ENCODE measurements around the gene TTLL11. TPM values are rescaled to one million over a fixed set of nuclear protein-coding genes. Genes with fewer than 3 reads are reported as not detected.

Gene TTLL11
- total and polyA plus RNA-seq, 2 experiments from 2014 or later: 4.7 to 6.7 TPM

GRCh38 chr9:122059214-122059954, 33.7 kb downstream of the TTLL11 start:
- TF ChIP-seq CTCF (IDR thresholded peaks at IDR 0.05; ENCODE audit: low read depth, low read length): no peak
- Histone ChIP-seq H3K27me3 (no peaks in the 10 kb centered on the region), H3K4me3 (no peak overlapping the region), H3K36me3 (no peaks in the 10 kb centered on the region), H3K4me1 (ENCODE audit: low read depth) (no peaks in the 10 kb centered on the region), H3K27ac (no peak overlapping the region), H3K9me3 (ENCODE audit: low read depth) (no peaks in the 10 kb centered on the region)
- no peak for DNase-seq (ENCODE audit: low read depth in 1 of 2, low spot score in 1 of 2)

- no peak overlapping the region for H3K4me3 ChIP-seq
- H3K9me3 ChIP-seq (ENCODE audit: low read depth): no peaks in the 10 kb centered on the region
- TF ChIP-seq CTCF (IDR thresholded peaks at IDR 0.05; ENCODE audit: low read depth, low read length): no peak
- H3K36me3 ChIP-seq: no peaks in the 10 kb centered on the region
- no peaks in the 10 kb centered on the region for H3K27me3 ChIP-seq
- no peak overlapping the region for H3K27ac ChIP-seq
- DNase-seq (ENCODE audit: low read depth in 1 of 2, low spot score in 1 of 2): no peak
- no peaks in the 10 kb centered on the region for H3K4me1 ChIP-seq (ENCODE audit: low read depth)
Observed at GRCh38 chr9:122058709-122059108, 34.4 kb downstream of the TTLL11 start.

- H3K4me1 ChIP-seq (ENCODE audit: low read depth): no peaks in the 10 kb centered on the region
- no peak for DNase-seq (ENCODE audit: low read depth in 1 of 2, low spot score in 1 of 2)
- TF ChIP-seq CTCF (IDR thresholded peaks at IDR 0.05; ENCODE audit: low read depth, low read length): no peak
- H3K36me3 ChIP-seq: no peaks in the 10 kb centered on the region
- H3K4me3 ChIP-seq: no peak overlapping the region
- H3K27ac ChIP-seq: no peak overlapping the region
- no peaks in the 10 kb centered on the region for H3K27me3 ChIP-seq
- H3K9me3 ChIP-seq (ENCODE audit: low read depth): no peaks in the 10 kb centered on the region
Observed at GRCh38 chr9:122058051-122058450, 35.1 kb downstream of the TTLL11 start.

GRCh38 chr9:122057211-122057610, 35.9 kb downstream of the TTLL11 start:
- Histone ChIP-seq H3K36me3 (no peaks in the 10 kb centered on the region), H3K4me1 (ENCODE audit: low read depth) (no peaks in the 10 kb centered on the region), H3K27me3 (no peaks in the 10 kb centered on the region), H3K9me3 (ENCODE audit: low read depth) (no peaks in the 10 kb centered on the region), H3K27ac (no peak overlapping the region), H3K4me3 (no peak overlapping the region)
- DNase-seq (ENCODE audit: low read depth in 1 of 2, low spot score in 1 of 2): no peak
- TF ChIP-seq CTCF (IDR thresholded peaks at IDR 0.05; ENCODE audit: low read depth, low read length): no peak

GRCh38 chr9:122056484-122056883, 36.6 kb downstream of the TTLL11 start:
- Histone ChIP-seq H3K36me3 (no peaks in the 10 kb centered on the region), H3K27ac (no peak overlapping the region), H3K4me1 (ENCODE audit: low read depth) (no peaks in the 10 kb centered on the region), H3K9me3 (ENCODE audit: low read depth) (no peaks in the 10 kb centered on the region), H3K27me3 (no peaks in the 10 kb centered on the region), H3K4me3 (no peak overlapping the region)
- TF ChIP-seq CTCF (IDR thresholded peaks at IDR 0.05; ENCODE audit: low read depth, low read length): no peak
- DNase-seq (ENCODE audit: low read depth in 1 of 2, low spot score in 1 of 2): peak in 1 of 2 donors; percentile 71

All from cardiac muscle cell (in vitro differentiated cells and primary cell).